Cardiac muscle cell (in vitro differentiated cells and primary cell): Measurements from ENCODE around the gene SLC45A2. TPM values are rescaled to one million over a fixed set of nuclear protein-coding genes. Genes with fewer than 3 reads are reported as not detected.
"Not testable (repeated sequence)": the region's sequence is repeated elsewhere in the genome, so short reads cannot be mapped to it uniquely, and the experiment has no call there.

Source experiments
- DNase-seq, 2 donors: peaks; one replicate each; pipeline versions ENCODE4 v3.0.0 to v3.0.0-alpha.2; 2010 to 2017; ENCODE audit warnings: low read depth in 1 of 2, low spot score in 1 of 2
- H3K27ac ChIP-seq: fragments of 200-600 bp; sonication (generic); 2 replicates; pipeline ENCODE4 v1.5.1; 2016
- H3K27me3 ChIP-seq: fragments of 200-600 bp; sonication (generic); 2 replicates; pipeline ENCODE4 v1.6.0; 2016; ENCODE audit warnings: control low read depth
- H3K36me3 ChIP-seq: fragments of 200-600 bp; sonication (generic); 2 replicates; pipeline ENCODE4 v1.5.1; 2016; ENCODE audit warnings: control low read depth
- H3K4me1 ChIP-seq: fragments of 200-600 bp; sonication (generic); 2 replicates; pipeline ENCODE4 v1.8.1; 2017; ENCODE audit warnings: low read depth, mild to moderate bottlenecking, mixed run types
- H3K4me3 ChIP-seq: fragments of 200-600 bp; sonication (generic); 2 replicates; pipeline ENCODE4 v1.5.1; 2016; ENCODE audit warnings: mild to moderate bottlenecking
- H3K9me3 ChIP-seq: fragments of 200-600 bp; sonication (generic); 2 replicates; pipeline ENCODE4 v1.5.1; 2017; ENCODE audit warnings: low read depth, mild to moderate bottlenecking, control low read depth
- CTCF ChIP-seq: IDR thresholded peaks from 2 replicates; pipeline ENCODE4 v1.5.1; 2012; ENCODE audit warnings: low read depth, mild to moderate bottlenecking, low read length
- polyA plus RNA-seq: library from polyadenylated mRNA; unstranded; fragments of >200 nt; fragmentation: Nextera tagmentation; extraction: Ambion mirVana; gene quantifications from 2 replicates; pipeline ENCODE4 v1.2.1, GENCODE V29; 2016
- total RNA-seq: library from RNA; depleted of rRNA; stranded (reverse); fragments of >200 nt; gene quantifications from 2 replicates; pipeline ENCODE4 v1.2.3, GENCODE V29; 2016

The SLC45A2 gene
- 0.85 TPM in 1 of 2 replicates, not detected in the other for total RNA-seq
- 0.32 TPM in 1 of 2 replicates, not detected in the other for polyA plus RNA-seq

DNA sequence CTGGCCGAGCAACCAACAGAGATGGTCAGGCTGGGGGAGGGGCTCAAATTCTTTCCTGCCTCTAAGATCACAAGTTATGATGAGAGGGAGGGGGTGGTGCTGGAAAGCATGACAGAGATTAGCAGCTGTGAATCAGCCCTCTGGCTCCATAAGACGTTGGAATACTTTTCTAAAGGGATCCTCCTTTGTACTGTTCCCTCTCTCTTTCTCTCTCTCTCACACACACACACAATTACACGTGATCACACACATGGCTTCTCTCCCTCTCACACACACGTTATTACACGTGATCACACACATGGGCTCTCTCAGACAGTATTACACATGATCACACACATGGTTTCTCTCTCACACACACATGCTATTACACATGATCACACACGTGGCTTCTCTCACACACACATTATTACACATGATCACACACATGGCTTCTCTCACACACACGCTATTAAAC is at the start of gene SLC45A2:
Gene SLC45A2 (minus strand): TSS at position 23 of the 454 bp plus-strand sequence. CDS start 110 bp downstream, outside the sequence.
- no peak for TF ChIP-seq CTCF
- Histone ChIP-seq H3K4me3 (no peak within 1 kb of the TSS), H3K4me1 (no peaks in the 10 kb centered on the region), H3K36me3 (peaks cover 22% of the 10 kb centered on the region), H3K27ac (no peak within 1 kb of the TSS), H3K9me3 (no peaks in the 10 kb centered on the region), H3K27me3 (no peaks in the 10 kb centered on the region)
- DNase-seq, result peak; percentile 13 to 35

- Histone ChIP-seq H3K36me3 (no peaks in the 10 kb centered on the region), H3K27me3 (no peaks in the 10 kb centered on the region), H3K27ac (no peak overlapping the region), H3K4me1 (no peaks in the 10 kb centered on the region), H3K9me3 (no peaks in the 10 kb centered on the region), H3K4me3 (no peak overlapping the region)
- no peak for TF ChIP-seq CTCF
- DNase-seq, result no peak
Observed at GRCh38 chr5:34031966-34032365, 47.5 kb upstream of the SLC45A2 start.

DNA sequence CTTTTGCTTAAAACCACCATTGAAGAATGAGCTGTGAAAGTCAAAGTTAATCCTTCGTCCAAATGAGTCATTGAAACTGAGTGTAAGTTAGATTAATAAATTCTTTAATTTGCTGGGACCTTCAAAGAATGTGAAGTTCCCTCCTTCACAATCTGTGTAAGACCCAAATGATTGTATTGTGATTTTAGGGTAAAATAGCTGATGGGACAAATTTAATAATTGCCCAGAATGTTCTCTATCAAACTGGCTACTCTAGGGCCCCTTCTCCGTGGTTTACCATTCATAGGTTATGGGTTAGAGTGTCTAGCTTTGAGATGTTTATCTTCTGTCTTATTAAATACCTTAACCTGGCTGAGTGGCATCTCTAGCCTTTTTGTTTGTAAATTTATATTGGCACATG is 46.6 kb upstream of the SLC45A2 start:
- Histone ChIP-seq H3K27ac (no peak overlapping the region), H3K36me3 (no peaks in the 10 kb centered on the region), H3K9me3 (no peaks in the 10 kb centered on the region), H3K4me3 (no peak overlapping the region), H3K4me1 (no peaks in the 10 kb centered on the region), H3K27me3 (no peaks in the 10 kb centered on the region)
- no peak for TF ChIP-seq CTCF
- no peak for DNase-seq

- DNase-seq, H3K36me3 ChIP-seq, H3K9me3 ChIP-seq, H3K27ac ChIP-seq, H3K4me3 ChIP-seq, H3K4me1 ChIP-seq, H3K27me3 ChIP-seq: not testable (repeated sequence)
Observed at GRCh38 chr5:34030585-34030984, 46.1 kb upstream of the SLC45A2 start.

GRCh38 chr5:34030048-34030447 is 45.6 kb upstream of the SLC45A2 start:
- H3K27ac ChIP-seq, result no peak overlapping the region
- H3K36me3 ChIP-seq, result peaks cover 5% of the 10 kb centered on the region
- no peak overlapping the region for H3K4me3 ChIP-seq
- no peak for DNase-seq
- H3K27me3 ChIP-seq, result no peaks in the 10 kb centered on the region
- H3K4me1 ChIP-seq, result no peaks in the 10 kb centered on the region
- no peak for TF ChIP-seq CTCF
- H3K9me3 ChIP-seq, result no peaks in the 10 kb centered on the region

- Histone ChIP-seq H3K4me1 (no peaks in the 10 kb centered on the region), H3K27ac (no peak overlapping the region), H3K9me3 (no peaks in the 10 kb centered on the region), H3K36me3 (peaks cover 5% of the 10 kb centered on the region), H3K27me3 (no peaks in the 10 kb centered on the region), H3K4me3 (no peak overlapping the region)
- TF ChIP-seq CTCF, result no peak
- DNase-seq, result no peak
Observed at GRCh38 chr5:34028349-34028748, 43.9 kb upstream of the SLC45A2 start.
